Sigmoid colon (tissue), 7 donors: ENCODE results near the gene UMODL1. TPM values are rescaled to one million over a fixed set of nuclear protein-coding genes. Genes with fewer than 3 reads are reported as not detected.
A peak's percentile ranks its signal among the peaks of the same experiment; 100 is the strongest.
"Not testable (repeated sequence)": the region's sequence is repeated elsewhere in the genome, so short reads cannot be mapped to it uniquely, and the experiment has no call there.

Experiments
- DNase-seq: peaks from one replicate; pipeline ENCODE4 v3.0.0-alpha.2; 2019
- H3K27ac ChIP-seq, 4 donors: fragments of 200-600 bp; sonication (generic); one replicate each; pipeline ENCODE4 v1.5.1; 2016 to 2019; ENCODE audit warnings: mild to moderate bottlenecking in 1 of 4
- H3K27me3 ChIP-seq, 3 donors: fragments of 200-600 bp; sonication (generic); one replicate each; pipeline ENCODE4 v1.5.1; 2019; ENCODE audit warnings: mild to moderate bottlenecking in 1 of 3
- H3K36me3 ChIP-seq, 4 donors: fragments of 200-600 bp; sonication (generic); one replicate each; pipeline ENCODE4 v1.5.1; 2016 to 2019
- H3K4me1 ChIP-seq, 4 donors: fragments of 200-600 bp; sonication (generic); one replicate each; pipeline ENCODE4 v1.5.1; 2017 to 2019
- H3K4me3 ChIP-seq, 4 donors: fragments of 200-600 bp; sonication (generic); one replicate each; pipeline ENCODE4 v1.5.1; 2017 to 2019; ENCODE audit warnings: mild to moderate bottlenecking in 2 of 4, moderate library complexity in 1 of 4
- H3K9me3 ChIP-seq, 4 donors: fragments of 200-600 bp in 3 of 4; sonication (generic) in 3 of 4; one replicate each; pipeline versions ENCODE4 v1.5.1 to v1.6.1; 2013 to 2019
- CTCF ChIP-seq, 4 experiments: fragments of 450-650 bp in 3 of 4; fragments of 200-600 bp in 1 of 4; IDR thresholded peaks; one replicate each; pipeline ENCODE4 v1.5.1; 2016 to 2019; ENCODE audit warnings: antibody characterized with exemption in 4 of 4, mild to moderate bottlenecking in 3 of 4, moderate library complexity in 2 of 4
- EP300 ChIP-seq, 4 donors: sonication (generic); formaldehyde crosslinking; IDR thresholded peaks; one replicate each; pipeline ENCODE4 v1.6.1; 2017; ENCODE audit warnings: antibody characterized with exemption in 4 of 4
- POLR2A ChIP-seq, 2 donors: fragments of 450-650 bp; IDR thresholded peaks; one replicate each; pipeline ENCODE4 v1.6.1; 2016; ENCODE audit warnings: antibody characterized with exemption in 2 of 2, mild to moderate bottlenecking in 2 of 2, moderate library complexity in 2 of 2
- POLR2AphosphoS5 ChIP-seq, 4 donors: sonication (generic); formaldehyde crosslinking; IDR thresholded peaks; one replicate each; pipeline ENCODE4 v1.6.1; 2017; ENCODE audit warnings: antibody characterized with exemption in 4 of 4
- WGBS, 2 donors: extraction: QIAGEN DNeasy Blood & Tissue Kit; methylation state at CpG; one replicate each; pipeline ENCODE4 v1.1.7; 2013; 5-methylcytosine and 5-hydroxymethylcytosine counted together
- intact Hi-C: fragments of 100-400 bp; cut with DNase I; formaldehyde crosslinking; loops from one replicate; pipeline ENCODE4 v1.15.1; 2023
- polyA plus RNA-seq, 3 donors: library from polyadenylated mRNA; stranded (reverse); fragments of 200-250 nt; gene quantifications; one replicate each; pipeline ENCODE4 v1.2.3, GENCODE V29; 2013
- total RNA-seq, 4 donors: library from RNA; depleted of rRNA; stranded (reverse); fragments of >200 nt; gene quantifications; one replicate each; pipeline ENCODE4 v1.1.0, GENCODE V29; 2016
- donor health status: healthy with polysubstance abuse.
- donor health status: Bipolar disorder and iron deficiency.
- donor health status: healthy.

UMODL1 gene
- total and polyA plus RNA-seq, 7 donors = 0.13 to 0.23 TPM; not detected in 5

DNA sequence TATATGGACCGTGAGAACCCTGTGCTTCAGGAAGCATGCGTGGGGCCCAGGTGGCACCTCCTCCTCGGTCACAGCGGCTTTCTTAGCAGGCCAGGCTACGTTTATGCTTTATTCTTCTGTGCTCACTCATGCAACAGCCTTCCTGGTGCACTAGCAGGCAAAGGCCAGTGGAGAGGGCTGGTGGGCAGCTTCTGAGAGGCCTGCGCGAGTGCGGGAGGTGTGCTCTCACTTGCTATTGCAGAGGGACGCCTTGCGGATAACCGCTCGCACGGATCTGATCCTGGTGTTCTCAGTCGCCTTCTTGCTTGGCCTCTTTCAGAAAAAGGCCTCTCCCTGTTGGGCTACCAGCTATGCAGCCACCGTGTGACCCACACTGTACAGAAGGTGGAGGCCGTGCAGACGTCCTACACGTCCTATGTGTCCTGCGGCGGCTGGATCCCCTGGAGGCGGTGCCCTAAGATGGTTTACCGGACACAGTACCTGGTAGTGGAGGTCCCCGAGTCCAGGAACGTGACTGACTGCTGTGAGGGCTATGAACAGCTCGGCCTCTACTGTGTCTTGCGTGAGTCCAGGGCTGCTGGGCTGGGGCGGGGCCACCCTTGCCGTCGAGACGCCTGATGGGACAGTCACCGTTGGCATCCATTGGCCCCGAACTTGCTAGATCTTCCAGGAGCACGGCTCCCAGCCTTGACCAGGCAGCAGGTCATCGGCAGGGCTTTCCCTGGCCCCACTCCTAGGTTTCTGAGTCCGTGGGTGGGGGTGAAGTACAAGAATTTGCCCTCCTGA is 4.8 kb downstream of the UMODL1 start:
- Histone ChIP-seq H3K4me3 (no peak overlapping the region), H3K27ac (no peak overlapping the region), H3K36me3 (no peaks in the 10 kb centered on the region), H3K4me1 (no peaks in the 10 kb centered on the region), H3K9me3 (no peaks in the 10 kb centered on the region), H3K27me3 (peaks cover 0 to 14% (median 0%) of the 10 kb centered on the region in 3 donors)
- no peak for DNase-seq
- WGBS, 2 donors = 95 to 96% methylated on average over 35 of the region's 35 CpGs
- TF ChIP-seq POLR2AphosphoS5 (IDR thresholded peaks at IDR 0.05) = no peak
- TF ChIP-seq POLR2A (IDR thresholded peaks at IDR 0.05) = no peak
- intact Hi-C loops = no loop called here

DNA sequence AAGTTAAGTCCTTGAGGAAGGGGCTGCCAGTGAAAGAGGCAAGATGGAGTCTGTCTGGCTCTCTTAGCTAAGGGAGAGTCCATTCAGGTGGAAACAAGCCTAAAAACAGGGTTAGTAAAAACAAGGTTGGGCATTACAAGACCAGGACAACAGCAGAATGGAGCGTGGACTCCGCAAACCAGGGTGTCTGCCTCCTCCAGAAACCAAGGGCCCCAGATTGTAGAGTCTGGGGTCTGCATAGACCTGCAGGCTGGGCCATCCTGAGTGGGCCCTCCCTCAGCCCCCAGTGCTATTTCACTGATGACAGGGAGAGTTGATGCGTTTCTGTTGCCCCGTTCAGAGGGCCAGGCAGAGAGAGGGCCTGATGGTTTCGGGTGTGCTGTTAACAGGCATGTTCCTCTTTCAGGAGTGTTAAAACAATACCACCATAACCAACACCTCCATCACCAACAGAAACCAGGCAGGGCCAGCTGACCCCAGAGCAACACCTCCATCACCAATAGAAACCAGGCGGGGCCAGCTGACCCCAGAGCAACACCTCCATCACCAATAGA is 6.6 kb downstream of the UMODL1 start:
- 82 to 94% methylated on average over 6 of the region's 6 CpGs for WGBS, 2 donors
- H3K4me3 ChIP-seq, H3K27ac ChIP-seq, H3K4me1 ChIP-seq, H3K9me3 ChIP-seq, DNase-seq, intact Hi-C loops, H3K36me3 ChIP-seq: not testable (repeated sequence)
- H3K27me3 ChIP-seq = peaks cover 0 to 13% (median 0%) of the 10 kb centered on the region in 3 donors

GRCh38 chr21:42078247-42079007 is 7.3 kb downstream of the UMODL1 start:
- H3K4me1 ChIP-seq, H3K9me3 ChIP-seq, intact Hi-C loops, H3K27ac ChIP-seq, H3K27me3 ChIP-seq, H3K36me3 ChIP-seq, DNase-seq, H3K4me3 ChIP-seq: not testable (repeated sequence)
- 81 to 90% methylated on average over 9 of the region's 10 CpGs for WGBS, 2 donors

DNA sequence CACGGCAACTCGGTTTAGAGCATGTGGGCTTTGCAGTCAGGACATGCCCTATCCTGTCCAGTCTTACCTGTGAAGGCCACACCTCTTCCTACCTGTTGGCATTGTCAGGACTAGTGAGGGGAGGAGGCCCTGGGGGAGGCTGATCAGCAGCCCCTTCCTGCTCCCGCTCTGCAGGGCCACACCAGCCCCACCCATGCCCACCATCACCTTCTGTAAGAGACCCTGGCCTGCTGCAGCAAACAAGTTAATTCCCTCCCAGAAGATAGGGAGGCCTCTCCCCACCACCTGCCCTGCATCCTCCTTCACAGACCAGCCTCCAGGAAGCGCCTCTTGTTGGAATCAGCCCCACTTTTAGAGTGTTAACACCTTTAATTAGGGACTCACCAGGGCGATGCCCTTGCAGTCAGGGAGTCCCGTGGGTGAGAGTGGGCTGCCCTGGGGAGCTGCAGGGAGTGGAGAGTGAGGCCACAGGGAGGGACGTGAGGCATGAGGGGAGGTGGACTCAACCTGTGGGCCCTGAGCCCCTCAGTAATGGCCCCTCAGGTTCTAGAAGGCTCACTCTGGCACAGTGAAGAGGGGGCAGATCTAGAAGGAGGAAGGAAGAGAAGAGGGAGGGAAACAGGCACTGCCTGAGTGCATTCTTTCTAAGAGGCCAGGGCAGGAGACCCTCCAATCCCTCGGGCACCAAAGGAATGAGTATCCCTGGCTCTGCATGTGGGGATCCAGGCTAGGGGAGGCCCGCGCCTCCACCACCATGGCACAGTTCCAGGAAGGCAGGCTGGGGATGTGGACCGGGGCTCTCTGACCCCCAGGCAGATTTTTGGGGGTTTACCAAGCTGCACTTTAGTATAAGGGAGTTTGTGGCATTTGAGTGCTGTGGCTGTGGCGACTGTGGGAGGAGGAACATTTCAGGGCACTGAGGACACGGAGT is 8.2 kb downstream of the UMODL1 start:
- TF ChIP-seq POLR2A (IDR thresholded peaks at IDR 0.05) = no peak
- TF ChIP-seq POLR2AphosphoS5 (IDR thresholded peaks at IDR 0.05) = no peak
- no peak for TF ChIP-seq CTCF (IDR thresholded peaks at IDR 0.05)
- no peak for TF ChIP-seq EP300 (IDR thresholded peaks at IDR 0.05)
- no peak for DNase-seq
- intact Hi-C loops = no loop called here
- Histone ChIP-seq H3K4me3 (no peak overlapping the region), H3K9me3 (no peaks in the 10 kb centered on the region), H3K4me1 (no peaks in the 10 kb centered on the region), H3K27ac (no peak overlapping the region), H3K27me3 (no peaks in the 10 kb centered on the region), H3K36me3 (no peaks in the 10 kb centered on the region)
- WGBS, 2 donors = 87 to 88% methylated on average over 13 of the region's 13 CpGs

DNA sequence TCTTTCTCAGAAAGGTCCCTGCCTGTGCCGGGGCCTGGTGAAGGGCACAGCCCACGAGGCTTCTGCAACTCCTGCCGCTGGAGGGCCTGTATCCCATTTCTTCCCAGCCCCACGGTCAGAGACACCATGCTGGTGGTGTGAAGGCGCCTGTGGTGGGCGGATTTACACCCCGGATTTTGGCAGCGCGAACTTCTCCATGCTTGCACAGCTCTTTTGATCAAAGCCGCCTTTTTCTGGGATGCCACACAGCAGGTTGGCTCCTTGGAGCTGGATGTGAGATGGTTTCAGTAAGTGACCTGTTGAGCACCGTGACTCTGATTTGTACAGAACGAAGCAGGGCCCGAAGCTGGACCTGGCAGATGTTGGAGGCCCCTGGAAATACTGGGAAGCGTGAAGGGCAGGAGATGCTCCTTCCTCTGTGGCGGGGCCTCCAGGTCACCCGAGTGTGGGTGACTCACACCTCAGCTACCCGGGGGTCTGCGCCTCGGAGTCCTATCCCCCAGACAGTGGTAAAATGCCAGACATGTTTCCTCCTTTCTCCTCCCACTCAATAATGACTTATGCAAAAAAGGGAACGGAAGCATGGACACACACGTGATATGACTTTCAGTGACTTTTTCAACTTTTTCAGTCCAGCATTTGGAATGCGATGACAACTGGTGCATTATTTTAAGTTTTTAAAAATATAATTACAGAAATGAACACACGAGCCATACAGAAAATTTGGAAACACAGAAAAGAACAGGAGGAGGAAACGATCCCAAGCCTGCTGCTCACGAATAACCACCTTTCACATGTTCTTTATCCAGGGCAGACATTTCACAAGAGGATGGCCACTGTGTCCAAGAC is 9.0 kb downstream of the UMODL1 start:
- intact Hi-C loops = no loop called here
- H3K4me1 ChIP-seq = no peaks in the 10 kb centered on the region
- no peak overlapping the region for H3K27ac ChIP-seq
- TF ChIP-seq EP300 (IDR thresholded peaks at IDR 0.05) (no peak), POLR2A (IDR thresholded peaks at IDR 0.05) (no peak)
- H3K9me3 ChIP-seq = no peaks in the 10 kb centered on the region
- 85 to 89% methylated on average over 25 of the region's 25 CpGs for WGBS, 2 donors
- H3K27me3 ChIP-seq = no peaks in the 10 kb centered on the region
- DNase-seq = no peak
- no peak overlapping the region for H3K4me3 ChIP-seq
- no peaks in the 10 kb centered on the region for H3K36me3 ChIP-seq

DNA sequence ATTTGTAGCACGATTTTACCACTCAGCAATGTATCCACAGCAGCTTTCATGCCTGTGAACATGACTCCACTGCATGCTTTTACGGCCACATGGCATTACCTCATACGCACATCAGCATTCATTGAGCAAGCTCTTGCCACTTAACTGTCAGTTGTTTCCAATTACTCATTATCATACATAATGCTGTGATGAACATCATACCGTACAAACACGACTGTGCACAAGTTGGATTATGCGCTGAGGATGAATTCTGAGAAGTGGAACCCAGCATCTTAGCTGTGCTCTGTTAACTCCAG is 9.6 kb downstream of the UMODL1 start:
- no peaks in the 10 kb centered on the region for H3K9me3 ChIP-seq
- H3K27ac ChIP-seq = no peak overlapping the region
- no peaks in the 10 kb centered on the region for H3K36me3 ChIP-seq
- H3K27me3 ChIP-seq = no peaks in the 10 kb centered on the region
- peak in 1 of 4 donors; percentile 65 for TF ChIP-seq POLR2AphosphoS5 (IDR thresholded peaks at IDR 0.05)
- TF ChIP-seq EP300 (IDR thresholded peaks at IDR 0.05) = no peak
- no peak for TF ChIP-seq POLR2A (IDR thresholded peaks at IDR 0.05)
- TF ChIP-seq CTCF (IDR thresholded peaks at IDR 0.05) = no peak
- WGBS, 2 donors = 78 to 84% methylated on average over 6 of the region's 6 CpGs
- H3K4me3 ChIP-seq = no peak overlapping the region
- DNase-seq = no peak
- intact Hi-C loops = no loop called here
- H3K4me1 ChIP-seq = no peaks in the 10 kb centered on the region
